Pons (tissue), 1 donor: ENCODE results near the gene HOXA11.

Experiments
- DNase-seq: peaks from one replicate; pipeline ENCODE4 v3.0.0-alpha.2; 2016; ENCODE audit warnings: low spot score

HOXA11 gene

DNA sequence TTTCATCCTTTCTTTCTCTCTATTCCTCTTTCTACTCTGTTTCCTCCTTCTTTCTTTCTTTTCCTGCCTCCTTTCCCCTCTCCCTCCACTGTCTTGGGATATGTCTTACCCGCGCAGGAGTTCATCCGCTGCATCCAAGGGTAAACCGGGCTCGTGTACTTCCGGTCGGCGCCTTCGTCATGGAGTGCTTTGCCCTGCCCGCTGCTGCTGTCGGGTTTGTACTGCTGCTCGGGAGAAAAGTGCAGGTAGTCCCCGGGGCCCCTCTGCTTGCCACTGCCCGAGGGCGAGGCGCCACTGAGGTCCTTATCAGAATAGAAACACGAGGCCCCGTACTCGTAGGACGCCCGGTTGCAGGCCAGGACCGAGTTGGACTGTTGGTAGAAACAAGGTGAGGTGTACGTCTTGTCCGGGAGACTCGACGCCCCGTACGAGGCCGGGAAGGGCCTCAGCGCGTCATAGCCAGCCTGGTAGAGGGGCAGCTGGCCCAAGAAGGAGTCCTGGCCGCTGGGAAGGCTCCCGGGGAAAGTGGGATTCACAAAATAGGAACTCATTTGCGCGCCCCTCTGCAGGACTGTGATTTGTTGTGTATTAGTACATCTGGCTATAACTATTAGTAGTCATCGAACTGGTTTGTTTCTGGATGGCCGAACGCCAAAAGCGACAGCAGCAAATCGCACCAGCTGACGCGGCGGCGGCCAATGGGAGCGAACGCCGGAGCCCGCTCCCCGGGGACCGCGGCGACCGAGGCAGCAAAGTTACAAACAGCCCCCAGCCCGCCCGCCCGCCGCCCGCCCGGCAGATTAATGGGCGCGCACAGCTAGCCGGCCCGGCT lies 37.6 kb downstream of the HOXA11 start, which contains the start of gene HOXA6:
HOXA6 (minus strand) TSS at position 576 of the 832 bp plus-strand sequence; CDS start at position 551, 25 bp downstream.
- DNase-seq: no peak

DNA sequence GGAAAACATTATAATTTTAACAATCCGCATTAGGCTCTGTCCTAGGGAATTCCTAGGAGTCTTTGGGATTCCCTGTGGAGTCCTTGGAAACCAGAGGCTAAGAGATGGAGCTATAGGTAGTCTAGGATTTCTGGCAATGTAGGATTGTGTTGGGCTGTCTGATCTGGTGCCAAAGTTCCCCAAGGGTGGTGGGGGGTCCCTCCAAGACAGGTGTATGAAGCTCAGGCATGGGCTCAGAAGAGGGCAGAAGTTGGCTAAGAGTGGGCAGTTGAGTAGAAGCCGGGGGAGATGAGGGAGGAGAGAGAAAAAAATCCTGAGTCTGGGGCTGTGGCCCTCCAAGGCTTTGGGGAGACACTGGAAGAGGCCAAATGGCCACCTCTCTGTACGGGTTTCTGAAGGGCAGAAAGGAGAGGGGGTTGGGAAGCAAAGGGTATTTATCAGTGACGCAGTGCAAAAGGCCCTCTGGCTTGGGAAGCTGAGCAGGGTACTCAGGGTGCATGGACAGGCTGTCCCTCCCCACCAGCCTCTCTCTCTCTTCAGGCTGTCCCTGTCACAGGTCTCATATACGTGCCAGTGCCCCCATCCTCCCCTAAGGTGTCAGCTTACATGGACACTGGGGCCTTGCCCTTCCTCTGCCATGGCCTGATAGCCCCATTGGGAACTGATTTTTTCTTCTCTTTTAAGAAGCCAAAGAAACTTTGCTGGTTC lies 38.4 kb downstream of the HOXA11 start:
- no peak for DNase-seq

GRCh38 chr7:27145914-27146412 lies 39.1 kb downstream of the HOXA11 start:
- no peak for DNase-seq

DNA sequence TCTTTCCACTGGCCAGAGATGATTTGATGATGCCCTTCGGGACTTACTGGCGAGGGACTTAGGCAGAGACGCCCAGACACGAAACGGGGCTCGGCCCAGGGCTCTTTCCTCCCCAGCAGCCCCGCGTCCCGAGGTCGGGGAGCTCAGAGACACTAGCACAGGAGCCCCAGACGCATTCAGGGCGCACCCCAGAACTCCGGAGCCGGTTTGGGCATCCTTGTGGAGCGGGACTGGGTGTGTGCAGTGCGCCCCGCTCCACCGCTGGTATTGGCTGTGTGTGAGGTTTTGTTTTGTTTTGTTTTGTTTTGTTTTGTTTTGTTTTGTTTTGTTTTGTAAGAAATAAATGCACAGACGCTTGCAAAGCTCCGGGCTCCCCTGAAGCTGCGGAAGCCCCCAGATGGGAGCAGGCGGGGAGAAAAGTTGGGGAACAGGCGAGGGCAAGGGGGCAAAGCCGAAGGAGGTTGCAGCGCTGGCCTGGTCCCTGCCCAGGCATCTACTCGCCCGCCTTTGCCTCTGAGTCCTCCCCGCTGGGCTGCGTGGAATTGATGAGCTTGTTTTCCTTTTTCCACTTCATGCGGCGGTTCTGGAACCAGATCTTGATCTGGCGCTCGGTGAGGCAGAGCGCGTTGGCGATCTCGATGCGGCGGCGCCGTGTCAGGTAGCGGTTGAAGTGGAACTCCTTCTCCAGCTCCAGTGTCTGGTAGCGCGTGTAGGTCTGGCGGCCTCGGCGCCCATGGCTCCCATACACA lies 39.7 kb downstream of the HOXA11 start:
- DNase-seq: no peak

DNA sequence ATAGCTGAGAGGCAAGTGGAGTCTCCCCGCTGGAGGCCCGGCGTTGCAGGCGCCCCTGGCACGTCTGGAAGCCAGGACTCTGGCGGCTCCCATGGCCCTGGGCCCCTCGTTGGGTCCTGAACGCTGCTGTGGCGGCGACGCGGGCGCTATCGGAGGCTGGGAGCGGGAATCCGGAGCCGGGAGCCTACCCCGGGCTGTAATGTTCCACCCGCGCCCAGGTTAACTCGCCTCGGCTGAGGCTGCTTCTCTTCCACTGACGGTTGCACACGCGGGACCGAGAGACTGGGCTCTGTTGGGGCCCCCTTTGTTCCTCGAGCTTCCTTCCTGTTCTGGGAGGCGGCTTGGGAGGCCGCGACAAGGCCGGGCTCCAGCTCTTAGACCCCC lies 40.3 kb downstream of the HOXA11 start:
- no peak for DNase-seq

- DNase-seq: no peak
Observed at GRCh38 chr7:27143950-27144780, 40.9 kb downstream of the HOXA11 start.

DNA sequence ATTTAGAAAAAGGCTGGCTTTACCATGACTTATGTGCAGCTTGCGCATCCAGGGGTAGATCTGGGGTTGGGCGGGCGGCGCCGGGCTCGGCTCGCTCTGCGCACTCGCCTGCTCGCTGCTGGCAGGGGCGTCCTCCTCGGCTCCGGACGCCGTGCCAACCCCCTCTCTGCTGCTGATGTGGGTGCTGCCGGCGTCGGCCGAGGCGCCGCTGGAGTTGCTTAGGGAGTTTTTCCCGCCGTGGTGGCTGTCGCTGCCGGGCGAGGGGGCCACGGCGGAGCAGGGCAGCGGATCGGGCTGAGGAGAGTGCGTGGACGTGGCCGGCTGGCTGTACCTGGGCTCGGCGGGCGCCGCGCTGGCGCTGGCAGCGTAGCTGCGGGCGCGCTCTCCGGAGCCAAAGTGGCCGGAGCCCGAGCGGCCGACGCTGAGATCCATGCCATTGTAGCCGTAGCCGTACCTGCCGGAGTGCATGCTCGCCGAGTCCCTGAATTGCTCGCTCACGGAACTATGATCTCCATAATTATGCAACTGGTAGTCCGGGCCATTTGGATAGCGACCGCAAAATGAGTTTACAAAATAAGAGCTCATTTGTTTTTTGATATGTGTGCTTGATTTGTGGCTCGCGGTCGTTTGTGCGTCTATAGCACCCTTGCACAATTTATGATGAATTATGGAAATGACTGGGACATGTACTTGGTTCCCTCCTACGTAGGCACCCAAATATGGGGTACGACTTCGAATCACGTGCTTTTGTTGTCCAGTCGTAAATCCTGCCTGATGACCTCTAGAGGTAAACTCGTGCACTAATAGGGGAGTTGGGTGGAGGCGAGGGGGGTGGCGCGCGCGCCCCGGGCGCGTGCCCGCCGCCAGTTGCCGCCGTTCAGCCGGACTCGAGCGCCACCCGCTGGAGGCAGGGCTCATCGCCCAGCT lies 41.7 kb downstream of the HOXA11 start, which contains the start of gene HOXA5:
HOXA5 (minus strand) TSS at position 659 of the 927 bp plus-strand sequence; CDS start at position 585, 74 bp downstream.
- peak; percentile 53 for DNase-seq

DNA sequence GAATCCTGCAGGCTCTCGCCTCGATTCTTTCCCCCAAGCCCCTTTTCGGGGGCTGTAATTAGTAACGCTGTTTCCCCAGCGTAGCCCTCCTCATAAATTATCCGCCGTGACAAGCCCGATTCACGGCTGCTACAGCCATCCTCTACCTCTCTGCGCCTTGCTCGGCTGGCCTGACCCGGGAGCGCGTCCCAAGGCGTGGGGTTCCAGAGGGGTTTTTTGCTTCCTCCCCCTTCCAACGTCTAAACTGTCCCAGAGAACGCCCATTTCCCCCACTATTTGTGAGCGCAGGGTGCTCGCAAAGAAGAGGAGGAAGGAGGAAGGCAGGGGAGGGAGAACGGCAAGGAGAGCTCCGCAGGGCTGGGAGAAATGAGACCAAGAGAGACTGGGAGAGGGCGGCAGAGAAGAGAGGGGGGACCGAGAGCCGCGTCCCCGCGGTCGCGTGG lies 42.4 kb downstream of the HOXA11 start:
- DNase-seq: no peak

- DNase-seq: no peak
Observed at GRCh38 chr7:27141923-27142579, 43.0 kb downstream of the HOXA11 start.

DNA sequence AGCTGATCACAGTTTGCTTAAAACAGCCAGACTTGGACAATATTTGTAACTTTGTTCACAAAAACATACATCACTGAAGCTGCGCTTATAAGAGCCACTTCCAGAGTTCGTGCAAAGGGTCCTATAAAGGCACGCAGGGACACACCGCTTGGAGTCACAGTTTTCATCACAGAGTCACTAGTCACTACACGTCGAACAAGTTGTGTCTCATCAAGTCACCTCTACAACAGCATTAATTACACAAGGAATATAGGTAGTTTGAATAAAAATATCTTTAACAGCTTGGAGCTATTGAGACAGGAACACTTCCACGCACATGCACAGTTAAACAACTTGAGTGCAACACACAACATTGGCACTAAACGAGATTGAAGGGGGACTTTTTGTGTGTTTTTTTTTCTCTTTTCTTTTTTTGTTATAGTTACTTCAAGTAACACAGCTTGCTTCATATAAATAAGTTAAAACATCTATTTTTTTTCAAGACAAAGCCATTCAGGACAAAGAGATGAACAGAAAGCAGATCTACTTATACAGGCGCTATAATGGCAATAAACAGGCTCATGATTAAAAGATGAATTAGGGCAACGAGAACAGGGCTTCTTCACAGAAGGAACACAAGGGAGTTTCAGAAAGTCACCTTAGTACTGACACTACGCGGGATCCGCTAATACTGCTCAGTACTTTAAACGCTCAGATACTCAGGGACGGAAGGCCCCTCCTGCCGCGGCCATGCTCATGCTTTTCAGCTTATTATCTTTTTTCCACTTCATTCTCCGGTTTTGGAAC lies 43.7 kb downstream of the HOXA11 start:
- no peak for DNase-seq

DNA sequence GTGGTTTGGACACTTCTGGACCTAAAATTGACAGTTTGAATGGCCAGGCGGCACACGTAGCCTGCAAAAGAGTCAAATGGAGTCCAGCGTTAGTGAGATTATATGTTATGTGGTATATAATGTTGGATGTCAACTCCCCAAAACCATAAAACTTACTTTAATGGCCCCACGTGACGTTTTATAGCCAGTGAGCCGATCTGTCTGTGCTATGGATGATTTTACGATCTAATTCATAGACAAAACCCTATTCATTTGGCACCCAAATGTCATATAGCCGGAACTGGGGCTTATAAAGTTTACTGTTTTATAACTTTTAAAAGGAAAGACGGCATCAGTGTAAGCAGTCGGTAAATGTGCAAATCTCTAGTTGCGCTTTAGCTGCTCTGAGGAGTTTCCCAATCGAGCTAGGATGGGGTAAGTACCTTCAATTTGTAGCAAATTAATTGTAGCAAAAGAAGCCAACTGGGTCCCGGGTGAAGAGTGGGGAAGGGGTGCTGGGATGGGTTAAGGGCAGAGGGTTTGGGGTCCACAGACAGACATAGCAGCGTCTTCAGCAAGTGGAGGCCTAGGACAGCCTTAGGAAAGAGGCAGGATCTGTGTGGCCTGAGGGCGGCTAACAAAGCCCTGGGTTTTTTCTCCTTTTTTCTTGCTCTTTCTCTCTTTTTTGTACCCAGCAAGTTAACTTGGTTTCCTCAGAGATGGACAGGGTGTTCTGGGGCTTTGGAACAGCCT lies 44.7 kb downstream of the HOXA11 start:
- no peak for DNase-seq

DNA sequence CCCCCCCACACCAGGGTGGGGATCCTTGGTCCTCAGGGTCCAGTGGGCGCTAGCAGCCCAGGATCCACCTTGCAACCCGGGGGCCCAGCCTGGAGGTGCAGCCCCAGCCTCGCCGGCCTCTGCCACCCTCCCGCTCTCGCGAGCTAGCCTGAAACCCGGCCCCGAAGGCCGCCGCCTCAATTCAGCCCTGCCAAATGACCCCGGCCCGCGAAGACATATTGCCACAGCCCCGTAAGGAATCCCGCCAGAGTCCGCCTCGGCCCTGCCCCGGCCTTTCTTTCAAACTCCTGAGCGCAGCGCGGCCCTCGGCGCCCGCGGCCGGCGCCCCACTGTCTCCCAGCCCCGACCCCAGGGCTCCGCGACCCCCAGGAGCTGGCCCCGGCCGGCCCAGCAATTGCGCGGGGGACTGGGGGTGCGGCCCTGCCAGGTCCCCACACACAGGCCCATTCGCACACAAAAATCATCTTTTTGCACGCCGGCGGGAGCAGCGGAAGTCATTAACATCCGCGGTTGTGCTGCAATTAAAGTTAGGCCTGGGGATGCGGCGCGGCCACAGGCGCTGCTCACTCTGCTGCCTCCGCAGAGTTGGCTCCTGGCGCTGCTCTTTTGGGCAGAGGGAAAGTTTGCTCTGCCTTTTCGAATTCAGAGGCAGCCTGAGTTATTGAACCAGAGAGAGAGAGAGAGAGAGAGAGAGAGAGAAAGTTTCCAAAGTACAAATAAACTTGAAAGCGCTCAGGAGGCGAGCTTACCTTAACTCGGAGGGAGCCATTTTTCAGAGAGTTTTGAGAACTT lies 45.5 kb downstream of the HOXA11 start:
- DNase-seq: no peak

GRCh38 chr7:27138985-27139333 lies 46.1 kb downstream of the HOXA11 start:
- no peak for DNase-seq

GRCh38 chr7:27138472-27138871 lies 46.6 kb downstream of the HOXA11 start:
- no peak for DNase-seq

GRCh38 chr7:27137640-27138315 lies 47.3 kb downstream of the HOXA11 start:
- DNase-seq: no peak

- no peak for DNase-seq
Observed at GRCh38 chr7:27134392-27134791, 50.6 kb downstream of the HOXA11 start.
